AG09309 (cell line): ENCODE measurements around the gene PIAS2.

ENCODE experiments used
- DNase-seq: peaks from one replicate; pipeline ENCODE4 v3.0.0-alpha.2; 2010; ENCODE audit warnings: low read depth
- H3K4me3 ChIP-seq: 2 replicates; pipeline ENCODE4 v1.5.1; 2011; ENCODE audit warnings: mild to moderate bottlenecking, low read depth, low read length, moderate library complexity; ENCODE audit not compliant: control insufficient read depth
- TF ChIP-seq, protein P1 (sequence below): IDR thresholded peaks from 2 replicates; pipeline ENCODE4 v1.5.1; 2011; ENCODE audit warnings: mild to moderate bottlenecking, low read depth, low read length, inconsistent platforms; ENCODE audit not compliant: insufficient read depth, control insufficient read depth; ENCODE audit errors: missing control alignments

Gene PIAS2

DNA sequence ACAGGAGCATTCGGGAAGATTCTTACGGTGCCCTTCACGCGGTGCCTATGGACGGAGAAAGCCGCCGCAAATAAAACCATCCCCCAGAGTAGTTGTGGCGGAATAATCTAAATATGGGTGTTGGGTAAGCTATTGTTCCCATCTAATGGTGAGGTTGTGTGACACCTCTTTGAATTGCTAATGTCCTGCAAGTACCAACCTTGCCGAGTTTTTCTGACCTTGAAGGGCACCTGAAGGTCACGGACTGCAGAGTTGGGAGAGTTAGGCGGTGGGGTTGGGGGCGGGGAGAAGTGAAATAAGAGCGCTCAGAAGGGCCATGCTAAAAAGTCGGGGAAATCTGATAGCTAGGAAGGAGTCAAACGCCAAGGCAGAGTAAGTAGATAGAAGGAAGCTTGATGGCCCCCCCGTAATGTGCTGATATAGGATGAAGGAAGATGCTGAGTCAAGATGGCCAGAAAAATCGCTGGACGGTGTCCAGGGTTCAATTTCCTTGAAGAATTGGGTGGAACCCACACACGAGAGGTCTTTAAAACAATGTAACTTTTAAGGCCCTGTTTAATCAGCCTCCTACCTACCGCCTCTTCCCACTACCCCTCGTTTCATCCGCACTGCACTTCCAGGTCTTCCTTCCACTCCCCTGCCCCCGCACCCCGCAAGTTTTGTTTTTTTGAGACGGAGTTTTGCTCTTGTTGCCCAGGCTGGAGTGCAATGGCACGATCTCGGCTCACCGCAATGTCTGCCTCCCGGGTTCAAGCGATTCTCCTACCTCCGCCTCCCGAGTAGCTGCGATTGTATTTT is 695 bp upstream of the PIAS2 start:
- no peak for DNase-seq
- TF ChIP-seq, protein P1, sequence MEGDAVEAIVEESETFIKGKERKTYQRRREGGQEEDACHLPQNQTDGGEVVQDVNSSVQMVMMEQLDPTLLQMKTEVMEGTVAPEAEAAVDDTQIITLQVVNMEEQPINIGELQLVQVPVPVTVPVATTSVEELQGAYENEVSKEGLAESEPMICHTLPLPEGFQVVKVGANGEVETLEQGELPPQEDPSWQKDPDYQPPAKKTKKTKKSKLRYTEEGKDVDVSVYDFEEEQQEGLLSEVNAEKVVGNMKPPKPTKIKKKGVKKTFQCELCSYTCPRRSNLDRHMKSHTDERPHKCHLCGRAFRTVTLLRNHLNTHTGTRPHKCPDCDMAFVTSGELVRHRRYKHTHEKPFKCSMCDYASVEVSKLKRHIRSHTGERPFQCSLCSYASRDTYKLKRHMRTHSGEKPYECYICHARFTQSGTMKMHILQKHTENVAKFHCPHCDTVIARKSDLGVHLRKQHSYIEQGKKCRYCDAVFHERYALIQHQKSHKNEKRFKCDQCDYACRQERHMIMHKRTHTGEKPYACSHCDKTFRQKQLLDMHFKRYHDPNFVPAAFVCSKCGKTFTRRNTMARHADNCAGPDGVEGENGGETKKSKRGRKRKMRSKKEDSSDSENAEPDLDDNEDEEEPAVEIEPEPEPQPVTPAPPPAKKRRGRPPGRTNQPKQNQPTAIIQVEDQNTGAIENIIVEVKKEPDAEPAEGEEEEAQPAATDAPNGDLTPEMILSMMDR = no peak

DNA sequence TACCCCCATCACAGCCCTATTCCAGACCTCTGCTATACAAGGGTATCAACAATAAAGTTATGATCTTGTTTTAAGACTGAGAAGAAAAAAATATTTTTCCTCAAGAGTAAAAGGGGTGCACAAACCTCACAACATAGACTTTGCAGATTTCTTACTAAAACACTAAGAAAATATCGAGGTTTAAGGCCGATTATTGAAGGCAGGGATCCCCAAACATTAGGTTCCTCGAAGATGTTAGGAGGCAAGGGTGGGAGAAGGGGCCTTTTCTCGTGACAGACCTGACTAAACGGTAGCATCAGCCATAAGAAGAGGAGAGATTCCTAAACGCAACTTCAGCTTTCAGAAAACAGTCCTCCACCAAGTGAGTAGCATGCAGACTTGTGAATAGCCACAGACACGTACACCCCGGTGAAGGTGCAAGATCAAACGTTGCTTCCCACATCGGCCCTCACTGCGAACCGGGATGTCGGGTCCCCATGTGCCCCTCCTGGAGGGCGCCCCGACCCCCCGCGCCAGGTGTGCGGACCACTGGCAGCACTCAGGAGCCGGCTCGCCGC is 678 bp downstream of the PIAS2 start:
- TF ChIP-seq, protein P1 = no peak
- H3K4me3 ChIP-seq = peak overlapping the region; percentile 78
- DNase-seq = no peak

More for the DNA sequence above, 695 bp upstream of the PIAS2 start:
- peak overlapping the region; percentile 78 for H3K4me3 ChIP-seq

DNA sequence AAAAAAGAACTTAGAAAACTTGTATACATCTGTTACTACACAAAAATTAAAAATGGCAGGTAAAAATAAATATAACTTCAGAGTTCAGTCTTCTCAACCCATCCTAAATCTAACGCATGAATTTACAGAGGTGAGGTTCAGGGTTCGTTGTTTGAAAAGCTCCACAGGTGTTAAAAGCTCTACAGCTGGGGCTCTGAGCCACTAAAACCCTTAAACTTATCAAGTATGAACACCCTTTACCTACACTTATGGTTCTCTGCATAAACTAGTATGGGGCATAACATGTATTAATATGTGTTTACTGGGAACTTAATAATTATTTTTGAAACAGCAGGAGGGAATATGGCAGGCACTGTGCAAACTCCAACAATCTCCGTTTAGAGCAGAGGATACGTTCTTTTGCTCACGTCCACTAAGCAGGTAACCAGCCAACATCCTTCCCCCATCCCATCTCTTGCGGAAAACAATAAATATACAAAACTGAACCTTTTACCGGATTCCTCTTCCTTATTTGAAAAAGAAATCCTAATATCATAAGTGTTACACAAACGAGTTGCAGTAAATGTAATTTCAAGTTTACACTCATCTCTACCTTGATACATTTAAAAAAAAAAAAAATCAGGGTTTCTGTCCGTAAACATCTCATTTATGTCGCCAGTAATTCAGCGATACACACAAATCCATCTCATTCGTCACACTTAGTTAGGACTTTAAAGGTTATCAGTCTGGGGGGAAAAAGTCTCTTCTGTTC is 1.3 kb downstream of the PIAS2 start:
- no peak for DNase-seq
- H3K4me3 ChIP-seq = peak overlapping the region; percentile 78
- TF ChIP-seq, protein P1 = no peak

DNA sequence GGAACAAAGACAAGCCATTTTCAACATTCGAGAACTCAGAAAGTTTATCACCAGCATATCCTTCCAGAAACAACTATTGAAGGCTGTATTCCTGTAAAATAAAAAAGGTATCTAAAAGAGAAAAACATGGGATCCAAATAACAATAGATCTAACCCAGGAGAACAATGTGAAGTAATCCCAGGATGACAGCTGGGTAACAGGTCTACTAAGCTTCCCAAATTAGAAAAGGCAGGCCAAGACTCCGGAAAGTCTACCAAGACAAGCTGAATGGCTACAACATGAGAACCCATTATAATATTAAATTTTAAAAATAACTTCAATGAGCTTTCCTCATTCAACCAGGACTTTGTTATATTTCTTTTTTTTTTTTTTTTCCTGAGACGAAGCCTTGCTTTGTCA is 6.5 kb downstream of the PIAS2 start:
- TF ChIP-seq, protein P1 = no peak
- DNase-seq = no peak
- H3K4me3 ChIP-seq = no peak overlapping the region

DNA sequence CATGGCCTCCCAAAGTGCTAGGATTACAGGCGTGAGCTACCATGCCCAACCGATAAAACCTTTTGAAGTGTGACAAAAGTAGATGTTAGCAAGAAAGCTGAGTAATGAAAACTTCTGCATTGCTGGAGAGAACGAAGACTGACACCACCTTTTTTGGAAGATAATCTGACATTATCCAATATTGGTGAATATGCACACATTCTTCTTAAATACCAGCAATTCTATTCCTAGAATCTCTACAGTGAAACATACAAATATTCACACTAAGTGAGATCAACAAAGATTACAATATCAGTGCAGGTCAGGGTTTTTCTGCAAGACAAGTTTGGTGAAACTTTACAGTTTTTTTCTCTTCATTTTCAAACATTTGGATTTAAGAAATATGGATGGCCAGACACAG is 7.8 kb downstream of the PIAS2 start:
- TF ChIP-seq, protein P1 = no peak
- no peak for DNase-seq

DNA sequence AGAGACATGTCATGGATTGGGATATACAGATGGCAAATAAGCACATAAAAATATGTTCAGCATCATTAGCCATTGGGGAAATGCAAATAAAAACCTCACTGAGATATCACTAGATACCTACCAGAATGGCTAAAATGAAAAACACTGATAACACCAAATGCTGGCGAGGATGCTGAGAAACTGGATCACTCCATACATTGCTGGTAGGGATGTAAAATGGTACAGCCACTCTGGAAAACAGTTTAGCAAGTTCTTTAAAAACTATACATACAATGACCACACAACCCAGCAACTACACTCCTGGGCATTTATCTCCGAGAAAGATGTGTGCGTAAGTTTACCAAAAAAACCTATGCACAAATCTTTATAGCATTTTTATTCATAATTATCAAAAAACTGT is 13.9 kb downstream of the PIAS2 start:
- no peak overlapping the region for H3K4me3 ChIP-seq
- no peak for DNase-seq
- TF ChIP-seq, protein P1 = no peak

More for the DNA sequence above, 7.8 kb downstream of the PIAS2 start:
- H3K4me3 ChIP-seq = no peak overlapping the region
